ENCODE data around the gene FLNB.

GRCh38 chr3:57972531-57973111 lies 35.6 kb upstream of the FLNB start:
- no peak for TF ChIP-seq TAF1 (IDR thresholded peaks at IDR 0.05; ENCODE audit: low read depth)
- no peak for TF ChIP-seq EGR1 (IDR thresholded peaks at IDR 0.05)
- TF ChIP-seq YY1 (IDR thresholded peaks at IDR 0.05; ENCODE audit: low read depth): no peak
- no peak for TF ChIP-seq NFIC (IDR thresholded peaks at IDR 0.05)
- no peak for TF ChIP-seq EP300 (IDR thresholded peaks at IDR 0.05; ENCODE audit: borderline replicate concordance)
- no peak for TF ChIP-seq CEBPB (IDR thresholded peaks at IDR 0.05)
- TF ChIP-seq REST (IDR thresholded peaks at IDR 0.05; ENCODE audit: low read depth): no peak
- TF ChIP-seq MAX (IDR thresholded peaks at IDR 0.05): no peak
- TF ChIP-seq RAD21 (IDR thresholded peaks at IDR 0.05; ENCODE audit: low read depth): no peak

All from Ishikawa (cell line).